H1 (cell line): Measurements from ENCODE around the gene SBK1. TPM values are rescaled to one million over a fixed set of nuclear protein-coding genes. Genes with fewer than 3 reads are reported as not detected.

Source experiments
- ASH2L ChIP-seq: fragments of 200-600, 300-600 bp; sonication (generic); IDR thresholded peaks from one replicate; pipeline ENCODE4 v1.7.1; 2017; ENCODE audit warnings: low read length
- HDAC6 ChIP-seq: IDR thresholded peaks from one replicate; pipeline ENCODE4 v1.7.1; 2012; ENCODE audit warnings: low read depth, mild to moderate bottlenecking, inconsistent platforms, low read length, moderate library complexity
- KDM5A ChIP-seq: fragments of 200-600 bp; IDR thresholded peaks from 2 replicates; pipeline ENCODE4 v1.7.1; 2012; ENCODE audit warnings: mild to moderate bottlenecking, low read length, inconsistent platforms, mixed read lengths
- RXRA ChIP-seq: IDR thresholded peaks from 2 replicates; pipeline ENCODE4 v1.6.1; 2011; ENCODE audit warnings: low read depth, mild to moderate bottlenecking, low read length, moderate library complexity; ENCODE audit not compliant: insufficient read depth
- SAP30 ChIP-seq: fragments of 300-600 bp; sonication (generic); IDR thresholded peaks from 2 replicates; pipeline ENCODE4 v1.7.1; 2012; ENCODE audit warnings: low read length, moderate library complexity, mild to moderate bottlenecking, inconsistent platforms; ENCODE audit not compliant: insufficient read depth, insufficient replicate concordance
- TAF1 ChIP-seq: IDR thresholded peaks from 2 replicates; pipeline ENCODE4 v1.6.1; 2011; ENCODE audit warnings: mild to moderate bottlenecking, low read depth, low read length
- TEAD4 ChIP-seq: IDR thresholded peaks from 2 replicates; pipeline ENCODE4 v1.6.1; 2012; ENCODE audit warnings: low read depth, low read length, inconsistent platforms, mixed read lengths
- USF2 ChIP-seq: IDR thresholded peaks from 2 replicates; pipeline ENCODE4 v1.6.1; 2011; ENCODE audit warnings: low read length, improper control_type of control experiment
- polyA plus RNA-seq, 7 experiments: library from polyadenylated mRNA; depleted of rRNA in 3 of 7; stranded (reverse) in 5 of 7; unstranded in 2 of 7; fragments of >200 nt in 5 of 7; fragments of 200-250 nt in 2 of 7; gene quantifications; 1 replicate in 5 of 7; 2 replicates in 1 of 7; 4 replicates in 1 of 7; pipeline versions ENCODE4 v1.2.1 to v1.2.3, GENCODE V29; 2011 to 2013; ENCODE audit warnings: missing spikeins in 2 of 7, mixed read lengths in 2 of 7
- total RNA-seq: library from RNA; stranded (reverse); fragmentation: NEBNext Ultra II Directional; extraction: Animal tissue kit (Norgen Biotek cat#: 25700); gene quantifications from 2 replicates; pipeline ENCODE4 v1.2.1, GENCODE V29; 2021
- TF ChIP-seq, protein P1 (sequence below): fragments of 300-600 bp; sonication (generic); IDR thresholded peaks from 2 replicates; pipeline ENCODE4 v1.7.1; 2012; ENCODE audit warnings: low read length, moderate library complexity, mild to moderate bottlenecking, inconsistent platforms; ENCODE audit not compliant: insufficient replicate concordance

Gene SBK1
- total and polyA plus RNA-seq, 2 of the 8 experiments (the other 6 are each of a cell fraction or from before 2014, with no cell fraction given): 18.2 to 73.9 TPM

DNA sequence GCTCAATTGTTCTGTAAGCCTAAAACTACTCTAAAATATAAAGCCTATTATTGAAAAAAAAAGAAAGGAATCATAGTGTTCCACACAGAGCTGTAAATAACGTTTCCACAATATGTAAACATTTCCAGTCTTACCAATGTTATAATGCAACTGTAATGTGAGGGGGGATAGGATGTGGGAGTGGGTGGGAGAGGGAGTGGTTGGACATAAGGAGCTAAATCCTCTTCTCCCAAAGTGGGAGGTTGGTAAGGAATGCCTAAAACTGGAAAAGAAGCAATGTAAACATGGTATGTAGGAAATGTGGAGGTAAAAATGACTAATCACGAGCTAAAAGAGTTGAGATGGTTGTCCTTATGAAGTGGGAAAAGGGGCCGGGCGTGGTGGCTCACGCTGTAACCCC is 17.6 kb upstream of the SBK1 start (continued):
- TF ChIP-seq, protein P1, sequence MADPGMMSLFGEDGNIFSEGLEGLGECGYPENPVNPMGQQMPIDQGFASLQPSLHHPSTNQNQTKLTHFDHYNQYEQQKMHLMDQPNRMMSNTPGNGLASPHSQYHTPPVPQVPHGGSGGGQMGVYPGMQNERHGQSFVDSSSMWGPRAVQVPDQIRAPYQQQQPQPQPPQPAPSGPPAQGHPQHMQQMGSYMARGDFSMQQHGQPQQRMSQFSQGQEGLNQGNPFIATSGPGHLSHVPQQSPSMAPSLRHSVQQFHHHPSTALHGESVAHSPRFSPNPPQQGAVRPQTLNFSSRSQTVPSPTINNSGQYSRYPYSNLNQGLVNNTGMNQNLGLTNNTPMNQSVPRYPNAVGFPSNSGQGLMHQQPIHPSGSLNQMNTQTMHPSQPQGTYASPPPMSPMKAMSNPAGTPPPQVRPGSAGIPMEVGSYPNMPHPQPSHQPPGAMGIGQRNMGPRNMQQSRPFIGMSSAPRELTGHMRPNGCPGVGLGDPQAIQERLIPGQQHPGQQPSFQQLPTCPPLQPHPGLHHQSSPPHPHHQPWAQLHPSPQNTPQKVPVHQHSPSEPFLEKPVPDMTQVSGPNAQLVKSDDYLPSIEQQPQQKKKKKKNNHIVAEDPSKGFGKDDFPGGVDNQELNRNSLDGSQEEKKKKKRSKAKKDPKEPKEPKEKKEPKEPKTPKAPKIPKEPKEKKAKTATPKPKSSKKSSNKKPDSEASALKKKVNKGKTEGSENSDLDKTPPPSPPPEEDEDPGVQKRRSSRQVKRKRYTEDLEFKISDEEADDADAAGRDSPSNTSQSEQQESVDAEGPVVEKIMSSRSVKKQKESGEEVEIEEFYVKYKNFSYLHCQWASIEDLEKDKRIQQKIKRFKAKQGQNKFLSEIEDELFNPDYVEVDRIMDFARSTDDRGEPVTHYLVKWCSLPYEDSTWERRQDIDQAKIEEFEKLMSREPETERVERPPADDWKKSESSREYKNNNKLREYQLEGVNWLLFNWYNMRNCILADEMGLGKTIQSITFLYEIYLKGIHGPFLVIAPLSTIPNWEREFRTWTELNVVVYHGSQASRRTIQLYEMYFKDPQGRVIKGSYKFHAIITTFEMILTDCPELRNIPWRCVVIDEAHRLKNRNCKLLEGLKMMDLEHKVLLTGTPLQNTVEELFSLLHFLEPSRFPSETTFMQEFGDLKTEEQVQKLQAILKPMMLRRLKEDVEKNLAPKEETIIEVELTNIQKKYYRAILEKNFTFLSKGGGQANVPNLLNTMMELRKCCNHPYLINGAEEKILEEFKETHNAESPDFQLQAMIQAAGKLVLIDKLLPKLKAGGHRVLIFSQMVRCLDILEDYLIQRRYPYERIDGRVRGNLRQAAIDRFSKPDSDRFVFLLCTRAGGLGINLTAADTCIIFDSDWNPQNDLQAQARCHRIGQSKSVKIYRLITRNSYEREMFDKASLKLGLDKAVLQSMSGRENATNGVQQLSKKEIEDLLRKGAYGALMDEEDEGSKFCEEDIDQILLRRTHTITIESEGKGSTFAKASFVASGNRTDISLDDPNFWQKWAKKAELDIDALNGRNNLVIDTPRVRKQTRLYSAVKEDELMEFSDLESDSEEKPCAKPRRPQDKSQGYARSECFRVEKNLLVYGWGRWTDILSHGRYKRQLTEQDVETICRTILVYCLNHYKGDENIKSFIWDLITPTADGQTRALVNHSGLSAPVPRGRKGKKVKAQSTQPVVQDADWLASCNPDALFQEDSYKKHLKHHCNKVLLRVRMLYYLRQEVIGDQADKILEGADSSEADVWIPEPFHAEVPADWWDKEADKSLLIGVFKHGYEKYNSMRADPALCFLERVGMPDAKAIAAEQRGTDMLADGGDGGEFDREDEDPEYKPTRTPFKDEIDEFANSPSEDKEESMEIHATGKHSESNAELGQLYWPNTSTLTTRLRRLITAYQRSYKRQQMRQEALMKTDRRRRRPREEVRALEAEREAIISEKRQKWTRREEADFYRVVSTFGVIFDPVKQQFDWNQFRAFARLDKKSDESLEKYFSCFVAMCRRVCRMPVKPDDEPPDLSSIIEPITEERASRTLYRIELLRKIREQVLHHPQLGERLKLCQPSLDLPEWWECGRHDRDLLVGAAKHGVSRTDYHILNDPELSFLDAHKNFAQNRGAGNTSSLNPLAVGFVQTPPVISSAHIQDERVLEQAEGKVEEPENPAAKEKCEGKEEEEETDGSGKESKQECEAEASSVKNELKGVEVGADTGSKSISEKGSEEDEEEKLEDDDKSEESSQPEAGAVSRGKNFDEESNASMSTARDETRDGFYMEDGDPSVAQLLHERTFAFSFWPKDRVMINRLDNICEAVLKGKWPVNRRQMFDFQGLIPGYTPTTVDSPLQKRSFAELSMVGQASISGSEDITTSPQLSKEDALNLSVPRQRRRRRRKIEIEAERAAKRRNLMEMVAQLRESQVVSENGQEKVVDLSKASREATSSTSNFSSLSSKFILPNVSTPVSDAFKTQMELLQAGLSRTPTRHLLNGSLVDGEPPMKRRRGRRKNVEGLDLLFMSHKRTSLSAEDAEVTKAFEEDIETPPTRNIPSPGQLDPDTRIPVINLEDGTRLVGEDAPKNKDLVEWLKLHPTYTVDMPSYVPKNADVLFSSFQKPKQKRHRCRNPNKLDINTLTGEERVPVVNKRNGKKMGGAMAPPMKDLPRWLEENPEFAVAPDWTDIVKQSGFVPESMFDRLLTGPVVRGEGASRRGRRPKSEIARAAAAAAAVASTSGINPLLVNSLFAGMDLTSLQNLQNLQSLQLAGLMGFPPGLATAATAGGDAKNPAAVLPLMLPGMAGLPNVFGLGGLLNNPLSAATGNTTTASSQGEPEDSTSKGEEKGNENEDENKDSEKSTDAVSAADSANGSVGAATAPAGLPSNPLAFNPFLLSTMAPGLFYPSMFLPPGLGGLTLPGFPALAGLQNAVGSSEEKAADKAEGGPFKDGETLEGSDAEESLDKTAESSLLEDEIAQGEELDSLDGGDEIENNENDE: no peak
- TF ChIP-seq HDAC6: no peak
- TF ChIP-seq RXRA: no peak
- no peak for TF ChIP-seq USF2
- TF ChIP-seq TAF1: no peak
- no peak for TF ChIP-seq SAP30
- no peak for TF ChIP-seq ASH2L
- TF ChIP-seq TEAD4: no peak
- TF ChIP-seq KDM5A: no peak
